Measurements from ENCODE around the gene E2F6. TPM values are rescaled to one million over a fixed set of nuclear protein-coding genes. Genes with fewer than 3 reads are reported as not detected.

Gene E2F6
- polyA plus RNA-seq, 1 donor from 2014 or later, result 39.1 TPM

GRCh38 chr2:11478899-11479605, 13.1 kb upstream of the E2F6 start:
- Histone ChIP-seq H3K4me3 (ENCODE audit: low read length) (no peak overlapping the region), H4K20me1 (ENCODE audit: insufficient read depth) (no peaks in the 10 kb centered on the region), H3K27me3 (ENCODE audit: insufficient read depth, low read depth, low read length) (no peaks in the 10 kb centered on the region), H3K9me2 (ENCODE audit: insufficient read depth, low read length) (no peaks in the 10 kb centered on the region), H3K4me2 (ENCODE audit: low read length) (no peak overlapping the region), H3K27ac (ENCODE audit: low read length) (no peak overlapping the region), H3K36me3 (ENCODE audit: insufficient read depth, low read length) (no peaks in the 10 kb centered on the region), H3K79me2 (replicated peaks; ENCODE audit: insufficient read depth, low read length) (peaks cover 1% of the 10 kb centered on the region), H3K9me3 (ENCODE audit: low read length) (no peaks in the 10 kb centered on the region), H3K9ac (ENCODE audit: low read length) (no peak overlapping the region), H2AFZ (ENCODE audit: low read depth, low read length) (no peak overlapping the region), H3F3A (ENCODE audit: insufficient read depth, low read length, poor library complexity, severe bottlenecking) (no peaks in the 10 kb centered on the region)
- TF ChIP-seq TAF1 (IDR thresholded peaks at IDR 0.05; ENCODE audit: low read depth) (no peak), POLR2AphosphoS5 (IDR thresholded peaks at IDR 0.05) (no peak), EP300 (conservative IDR thresholded peaks at IDR 0.05; ENCODE audit: poor library complexity, severe bottlenecking) (no peak)

- Histone ChIP-seq H3K4me3 (ENCODE audit: low read length) (no peak overlapping the region), H3K27me3 (ENCODE audit: insufficient read depth, low read depth, low read length) (no peaks in the 10 kb centered on the region), H2AFZ (ENCODE audit: low read depth, low read length) (no peak overlapping the region), H3K9me2 (ENCODE audit: insufficient read depth, low read length) (no peaks in the 10 kb centered on the region), H4K20me1 (ENCODE audit: insufficient read depth) (no peaks in the 10 kb centered on the region), H3F3A (ENCODE audit: insufficient read depth, low read length, poor library complexity, severe bottlenecking) (no peaks in the 10 kb centered on the region), H3K4me2 (ENCODE audit: low read length) (no peak overlapping the region), H3K9me3 (ENCODE audit: low read length) (no peaks in the 10 kb centered on the region), H3K79me2 (replicated peaks; ENCODE audit: insufficient read depth, low read length) (no peaks in the 10 kb centered on the region), H3K36me3 (ENCODE audit: insufficient read depth, low read length) (no peaks in the 10 kb centered on the region), H3K9ac (ENCODE audit: low read length) (no peak overlapping the region), H3K27ac (ENCODE audit: low read length) (no peak overlapping the region)
- no peak for TF ChIP-seq REST (IDR thresholded peaks at IDR 0.05; ENCODE audit: borderline replicate concordance)
- no peak for TF ChIP-seq EZH2 (IDR thresholded peaks at IDR 0.05; ENCODE audit: borderline replicate concordance, insufficient read depth, low read length, poor library complexity, severe bottlenecking)
- peak; percentile 77 for TF ChIP-seq RAD21 (conservative IDR thresholded peaks at IDR 0.05)
- TF ChIP-seq CTCF (IDR thresholded peaks at IDR 0.05; ENCODE audit: poor library complexity, severe bottlenecking), result peak; percentile 86
- peak; percentile 91 for TF ChIP-seq SMC3 (conservative IDR thresholded peaks at IDR 0.05; ENCODE audit: poor library complexity)
- TF ChIP-seq MXI1 (conservative IDR thresholded peaks at IDR 0.05; ENCODE audit: poor library complexity, severe bottlenecking), result no peak
- TF ChIP-seq POLR2AphosphoS5 (IDR thresholded peaks at IDR 0.05), result no peak
Measured at GRCh38 chr2:11477994-11478393, 12.0 kb upstream of the E2F6 start.

Measured in neural cell (in vitro differentiated cells).